HL-60 (cell line): Measurements from ENCODE around the gene KLHL7.
"Not testable (repeated sequence)": the region's sequence is repeated elsewhere in the genome, so short reads cannot be mapped to it uniquely, and the experiment has no call there.

Experiments
- DNase-seq, 2 experiments: peaks; one replicate each; pipeline ENCODE4 v3.0.0-alpha.2; 2010 to 2020; ENCODE audit warnings: low read depth in 1 of 2, low spot score in 1 of 2
- H3K27ac ChIP-seq: fragments of 250-450 bp; sonication (Bioruptor Pico); replicated peaks from 2 replicates; pipeline ENCODE4 v1.5.1; 2020; ENCODE audit warnings: mild to moderate bottlenecking, moderate library complexity
- H3K27me3 ChIP-seq: fragments of 250-450 bp; sonication (Bioruptor Pico); 2 replicates; pipeline ENCODE4 v1.5.1; 2021; ENCODE audit warnings: mild to moderate bottlenecking, moderate library complexity; ENCODE audit not compliant: insufficient read depth, poor library complexity, severe bottlenecking
- H3K4me3 ChIP-seq: replicated peaks from 2 replicates; pipeline ENCODE4 v1.5.1; 2011; ENCODE audit warnings: mild to moderate bottlenecking, control low read depth, low read length; ENCODE audit not compliant: insufficient read depth
- GABPA ChIP-seq: IDR thresholded peaks from 2 replicates; pipeline ENCODE4 v1.6.1; 2012; ENCODE audit warnings: low read depth
- POLR2AphosphoS5 ChIP-seq: IDR thresholded peaks from 2 replicates; pipeline ENCODE4 v1.6.1; 2012; ENCODE audit warnings: low read depth
- SPI1 ChIP-seq: IDR thresholded peaks from 2 replicates; pipeline ENCODE4 v1.6.1; 2012; ENCODE audit warnings: low read depth, mild to moderate bottlenecking, borderline replicate concordance
- TF ChIP-seq, protein P1 (sequence below): IDR thresholded peaks from one replicate; pipeline ENCODE4 v1.5.1; 2011; ENCODE audit warnings: low read length, control low read depth, inconsistent platforms; ENCODE audit not compliant: insufficient read depth
- TF ChIP-seq, protein P2 (sequence below): IDR thresholded peaks from 2 replicates; pipeline ENCODE4 v1.6.1; 2012; ENCODE audit warnings: low read depth; ENCODE audit not compliant: insufficient replicate concordance

Gene KLHL7

DNA sequence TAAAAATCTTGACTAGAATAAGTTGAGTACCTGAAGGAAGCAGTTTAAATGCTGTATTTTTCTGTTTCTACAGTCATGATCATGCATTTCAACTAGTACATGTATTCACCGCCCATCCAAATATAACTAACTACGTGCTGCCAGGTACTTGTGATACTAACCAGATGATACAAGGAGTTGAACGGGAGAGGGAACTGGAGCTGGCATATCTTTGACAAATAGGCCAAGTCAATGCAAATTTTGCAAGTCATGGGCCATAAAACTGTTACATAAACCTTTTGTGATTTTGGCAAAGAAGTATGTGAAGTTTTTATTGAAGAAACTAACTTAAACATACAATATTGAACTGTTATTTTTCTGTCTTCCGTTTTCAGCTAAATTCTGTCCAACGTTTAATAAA, 90.7 kb downstream of the KLHL7 start:
- H3K4me3 ChIP-seq = no peak overlapping the region
- TF ChIP-seq POLR2AphosphoS5 (no peak), GABPA (no peak), SPI1 (no peak)
- TF ChIP-seq, protein P1, sequence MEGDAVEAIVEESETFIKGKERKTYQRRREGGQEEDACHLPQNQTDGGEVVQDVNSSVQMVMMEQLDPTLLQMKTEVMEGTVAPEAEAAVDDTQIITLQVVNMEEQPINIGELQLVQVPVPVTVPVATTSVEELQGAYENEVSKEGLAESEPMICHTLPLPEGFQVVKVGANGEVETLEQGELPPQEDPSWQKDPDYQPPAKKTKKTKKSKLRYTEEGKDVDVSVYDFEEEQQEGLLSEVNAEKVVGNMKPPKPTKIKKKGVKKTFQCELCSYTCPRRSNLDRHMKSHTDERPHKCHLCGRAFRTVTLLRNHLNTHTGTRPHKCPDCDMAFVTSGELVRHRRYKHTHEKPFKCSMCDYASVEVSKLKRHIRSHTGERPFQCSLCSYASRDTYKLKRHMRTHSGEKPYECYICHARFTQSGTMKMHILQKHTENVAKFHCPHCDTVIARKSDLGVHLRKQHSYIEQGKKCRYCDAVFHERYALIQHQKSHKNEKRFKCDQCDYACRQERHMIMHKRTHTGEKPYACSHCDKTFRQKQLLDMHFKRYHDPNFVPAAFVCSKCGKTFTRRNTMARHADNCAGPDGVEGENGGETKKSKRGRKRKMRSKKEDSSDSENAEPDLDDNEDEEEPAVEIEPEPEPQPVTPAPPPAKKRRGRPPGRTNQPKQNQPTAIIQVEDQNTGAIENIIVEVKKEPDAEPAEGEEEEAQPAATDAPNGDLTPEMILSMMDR = no peak
- TF ChIP-seq, protein P2, sequence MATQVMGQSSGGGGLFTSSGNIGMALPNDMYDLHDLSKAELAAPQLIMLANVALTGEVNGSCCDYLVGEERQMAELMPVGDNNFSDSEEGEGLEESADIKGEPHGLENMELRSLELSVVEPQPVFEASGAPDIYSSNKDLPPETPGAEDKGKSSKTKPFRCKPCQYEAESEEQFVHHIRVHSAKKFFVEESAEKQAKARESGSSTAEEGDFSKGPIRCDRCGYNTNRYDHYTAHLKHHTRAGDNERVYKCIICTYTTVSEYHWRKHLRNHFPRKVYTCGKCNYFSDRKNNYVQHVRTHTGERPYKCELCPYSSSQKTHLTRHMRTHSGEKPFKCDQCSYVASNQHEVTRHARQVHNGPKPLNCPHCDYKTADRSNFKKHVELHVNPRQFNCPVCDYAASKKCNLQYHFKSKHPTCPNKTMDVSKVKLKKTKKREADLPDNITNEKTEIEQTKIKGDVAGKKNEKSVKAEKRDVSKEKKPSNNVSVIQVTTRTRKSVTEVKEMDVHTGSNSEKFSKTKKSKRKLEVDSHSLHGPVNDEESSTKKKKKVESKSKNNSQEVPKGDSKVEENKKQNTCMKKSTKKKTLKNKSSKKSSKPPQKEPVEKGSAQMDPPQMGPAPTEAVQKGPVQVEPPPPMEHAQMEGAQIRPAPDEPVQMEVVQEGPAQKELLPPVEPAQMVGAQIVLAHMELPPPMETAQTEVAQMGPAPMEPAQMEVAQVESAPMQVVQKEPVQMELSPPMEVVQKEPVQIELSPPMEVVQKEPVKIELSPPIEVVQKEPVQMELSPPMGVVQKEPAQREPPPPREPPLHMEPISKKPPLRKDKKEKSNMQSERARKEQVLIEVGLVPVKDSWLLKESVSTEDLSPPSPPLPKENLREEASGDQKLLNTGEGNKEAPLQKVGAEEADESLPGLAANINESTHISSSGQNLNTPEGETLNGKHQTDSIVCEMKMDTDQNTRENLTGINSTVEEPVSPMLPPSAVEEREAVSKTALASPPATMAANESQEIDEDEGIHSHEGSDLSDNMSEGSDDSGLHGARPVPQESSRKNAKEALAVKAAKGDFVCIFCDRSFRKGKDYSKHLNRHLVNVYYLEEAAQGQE = no peak
- no peak for DNase-seq
- no peaks in the 10 kb centered on the region for H3K27me3 ChIP-seq
- H3K27ac ChIP-seq = no peak overlapping the region

DNA sequence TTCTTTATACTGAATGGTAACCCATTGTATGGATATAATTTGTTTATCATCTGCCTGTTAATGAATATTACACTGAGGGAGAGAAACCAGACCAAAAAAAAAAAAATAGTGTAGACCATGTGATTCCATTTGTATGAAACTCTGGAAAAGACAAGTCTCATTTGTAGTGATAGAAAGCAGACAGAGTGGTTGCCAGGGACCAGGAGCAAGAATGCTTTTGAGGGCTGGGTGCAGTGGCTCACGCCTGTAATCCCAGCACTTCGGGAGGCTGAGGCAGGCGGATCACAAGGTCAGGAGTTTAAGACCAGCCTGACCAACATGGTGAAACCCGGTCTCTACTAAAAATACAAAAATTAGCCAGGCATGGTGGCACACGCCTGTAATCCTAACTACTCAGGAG, 92.2 kb downstream of the KLHL7 start:
- H3K4me3 ChIP-seq, DNase-seq, H3K27me3 ChIP-seq, H3K27ac ChIP-seq: not testable (repeated sequence)

DNA sequence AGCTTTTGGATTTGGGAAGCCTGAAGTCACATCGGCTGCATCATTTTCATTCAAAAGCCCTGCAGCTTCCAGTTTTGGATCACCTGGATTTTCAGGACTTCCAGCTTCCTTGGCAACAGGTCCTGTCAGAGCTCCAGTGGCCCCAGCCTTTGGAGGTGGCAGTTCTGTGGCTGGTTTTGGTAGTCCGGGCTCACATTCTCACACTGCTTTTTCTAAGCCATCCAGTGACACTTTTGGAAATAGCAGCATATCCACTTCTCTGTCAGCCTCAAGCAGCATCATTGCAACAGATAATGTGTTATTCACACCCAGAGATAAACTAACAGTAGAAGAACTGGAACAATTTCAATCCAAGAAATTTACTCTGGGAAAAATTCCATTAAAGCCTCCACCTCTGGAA, 94.7 kb downstream of the KLHL7 start:
- Histone ChIP-seq H3K27me3 (no peaks in the 10 kb centered on the region), H3K4me3 (no peak overlapping the region), H3K27ac (no peak overlapping the region)
- DNase-seq = no peak
- no peak for TF ChIP-seq GABPA
- no peak for TF ChIP-seq POLR2AphosphoS5

DNA sequence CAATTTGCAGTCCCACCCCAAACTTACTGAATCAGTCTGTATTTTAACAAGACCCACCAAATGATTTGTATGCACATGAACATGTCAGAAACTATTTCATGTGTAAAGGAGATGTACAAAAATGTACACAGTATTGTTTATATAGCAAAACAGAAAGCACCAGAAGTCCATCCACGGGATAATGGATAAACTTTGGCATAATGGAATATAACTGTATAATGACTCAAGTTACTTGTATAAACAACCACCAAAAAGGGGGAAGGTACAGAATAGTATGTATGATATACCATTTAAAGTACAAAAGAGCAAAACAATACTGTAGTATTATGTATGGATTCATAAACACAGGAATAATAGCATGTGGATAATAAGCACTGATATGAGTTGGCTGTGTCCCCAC, 98.7 kb downstream of the KLHL7 start:
- TF ChIP-seq SPI1 (no peak), POLR2AphosphoS5 (no peak), GABPA (no peak)
- TF ChIP-seq, protein P2 = no peak
- TF ChIP-seq, protein P1 = no peak
- DNase-seq = no peak
- no peak overlapping the region for H3K27ac ChIP-seq
- no peak overlapping the region for H3K4me3 ChIP-seq
- no peaks in the 10 kb centered on the region for H3K27me3 ChIP-seq

DNA sequence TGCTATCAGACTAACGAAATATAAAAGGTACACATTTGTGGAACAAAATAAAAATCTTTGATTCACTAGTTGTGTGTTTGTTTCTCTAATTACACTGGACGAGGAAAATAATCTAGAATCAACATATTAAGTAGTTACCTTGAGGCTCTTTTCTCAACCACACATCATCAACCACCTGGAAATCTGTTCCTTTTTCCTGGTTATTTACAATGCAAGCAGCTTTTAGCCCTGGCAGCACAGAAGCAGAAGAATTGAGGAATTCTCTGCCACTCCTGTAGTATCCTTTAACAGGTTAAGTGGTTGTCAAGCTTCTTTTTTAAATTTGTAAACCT, 100.0 kb downstream of the KLHL7 start:
- no peak for DNase-seq
- H3K4me3 ChIP-seq = no peak overlapping the region
- TF ChIP-seq, protein P1 = no peak
- no peaks in the 10 kb centered on the region for H3K27me3 ChIP-seq
- no peak overlapping the region for H3K27ac ChIP-seq
